Dendritic cell treated with granulocyte-macrophage colony-stimulating factor and Interleukin-4, amounts not matched to agents 40 ng/mL and 50 ng/mL, for 4 days (primary cell): Measurements from ENCODE around the gene TTK.
"Not testable (repeated sequence)": the region's sequence is repeated elsewhere in the genome, so short reads cannot be mapped to it uniquely, and the experiment has no call there.

Source experiments
- H3K27ac Mint-ChIP-seq: one replicate; pipeline ENCODE4 v1.8.0; 2022; ENCODE audit warnings: mild to moderate bottlenecking, mixed read lengths
- H3K27me3 Mint-ChIP-seq: one replicate; pipeline ENCODE4 v1.8.0; 2022; ENCODE audit warnings: mild to moderate bottlenecking, mixed read lengths
- H3K36me3 Mint-ChIP-seq: one replicate; pipeline ENCODE4 v1.8.0; 2022; ENCODE audit warnings: low read depth, mixed read lengths
- H3K4me1 Mint-ChIP-seq: one replicate; pipeline ENCODE4 v1.8.0; 2022; ENCODE audit warnings: low read depth, mixed read lengths
- H3K4me3 Mint-ChIP-seq: one replicate; pipeline ENCODE4 v1.8.0; 2022; ENCODE audit warnings: mild to moderate bottlenecking, moderate library complexity, mixed read lengths
- H3K9me3 Mint-ChIP-seq: one replicate; pipeline ENCODE4 v1.8.0; 2022; ENCODE audit warnings: mixed read lengths
- intact Hi-C: fragments of 100-400 bp; cut with micrococcal nuclease; formaldehyde crosslinking; loops from one replicate; pipeline ENCODE4 v1.15.0; 2022

TTK gene

GRCh38 chr6:80003826-80004172 is 650 bp upstream of the TTK start:
- Mint-ChIP-seq H3K4me3 (peak overlapping the region; percentile 89), H3K4me1 (peaks cover 16% of the 10 kb centered on the region), H3K36me3 (no peaks in the 10 kb centered on the region), H3K9me3 (no peaks in the 10 kb centered on the region), H3K27ac (peak overlapping the region; percentile 88), H3K27me3 (peaks cover 2% of the 10 kb centered on the region)
- intact Hi-C loops = loop anchor here (2.0 to 10.0 kb wide), 2 partner anchors 103 to 229 kb away; partner anchors contain the start of gene BCKDHB

- Mint-ChIP-seq H3K4me3 (no peak overlapping the region), H3K27ac (no peak overlapping the region), H3K36me3 (no peaks in the 10 kb centered on the region), H3K4me1 (peaks cover 16% of the 10 kb centered on the region), H3K9me3 (no peaks in the 10 kb centered on the region), H3K27me3 (no peaks in the 10 kb centered on the region)
- intact Hi-C loops = loop anchor here (2.0 to 10.0 kb wide), 2 partner anchors 101 to 231 kb away; partner anchors contain the start of gene BCKDHB
These were observed 957 bp downstream of the TTK start for GRCh38 chr6:80005406-80005805.

GRCh38 chr6:80006541-80006940 is 2.1 kb downstream of the TTK start:
- no peak overlapping the region for H3K27ac Mint-ChIP-seq
- intact Hi-C loops = loop anchor here (10.0 kb wide), 1 partner anchor 232 kb away; no protein-coding TSS in a partner anchor
- H3K9me3 Mint-ChIP-seq = no peaks in the 10 kb centered on the region
- H3K27me3 Mint-ChIP-seq = no peaks in the 10 kb centered on the region
- no peak overlapping the region for H3K4me3 Mint-ChIP-seq
- no peaks in the 10 kb centered on the region for H3K36me3 Mint-ChIP-seq
- H3K4me1 Mint-ChIP-seq = peaks cover 16% of the 10 kb centered on the region

GRCh38 chr6:80009531-80009930 is 5.1 kb downstream of the TTK start:
- no peaks in the 10 kb centered on the region for H3K27me3 Mint-ChIP-seq
- H3K4me3 Mint-ChIP-seq = no peak overlapping the region
- peaks cover 6% of the 10 kb centered on the region for H3K4me1 Mint-ChIP-seq
- H3K9me3 Mint-ChIP-seq = no peaks in the 10 kb centered on the region
- H3K36me3 Mint-ChIP-seq = no peaks in the 10 kb centered on the region
- intact Hi-C loops = loop anchor here (10.0 kb wide), 1 partner anchor 235 kb away; no protein-coding TSS in a partner anchor
- no peak overlapping the region for H3K27ac Mint-ChIP-seq

- Mint-ChIP-seq H3K27me3 (no peaks in the 10 kb centered on the region), H3K4me1 (no peaks in the 10 kb centered on the region), H3K36me3 (no peaks in the 10 kb centered on the region), H3K4me3 (no peak overlapping the region), H3K27ac (no peak overlapping the region), H3K9me3 (no peaks in the 10 kb centered on the region)
- intact Hi-C loops = no loop called here
These were observed 5.8 kb downstream of the TTK start for GRCh38 chr6:80010288-80010687.

- H3K4me3 Mint-ChIP-seq = no peak overlapping the region
- H3K4me1 Mint-ChIP-seq = no peaks in the 10 kb centered on the region
- no peaks in the 10 kb centered on the region for H3K36me3 Mint-ChIP-seq
- no peaks in the 10 kb centered on the region for H3K9me3 Mint-ChIP-seq
- intact Hi-C loops = no loop called here
- H3K27me3 Mint-ChIP-seq = no peaks in the 10 kb centered on the region
- H3K27ac Mint-ChIP-seq = no peak overlapping the region
These were observed 11.5 kb downstream of the TTK start for GRCh38 chr6:80015839-80016435.

GRCh38 chr6:80020381-80021120 is 16.1 kb downstream of the TTK start:
- H3K9me3 Mint-ChIP-seq = no peaks in the 10 kb centered on the region
- intact Hi-C loops = no loop called here
- H3K4me1 Mint-ChIP-seq = peaks cover 12% of the 10 kb centered on the region
- no peak overlapping the region for H3K4me3 Mint-ChIP-seq
- no peak overlapping the region for H3K27ac Mint-ChIP-seq
- H3K36me3 Mint-ChIP-seq = no peaks in the 10 kb centered on the region
- H3K27me3 Mint-ChIP-seq = no peaks in the 10 kb centered on the region

GRCh38 chr6:80021131-80021530 is 16.7 kb downstream of the TTK start:
- intact Hi-C loops = no loop called here
- no peak overlapping the region for H3K27ac Mint-ChIP-seq
- peaks cover 12% of the 10 kb centered on the region for H3K4me1 Mint-ChIP-seq
- no peaks in the 10 kb centered on the region for H3K36me3 Mint-ChIP-seq
- H3K27me3 Mint-ChIP-seq = no peaks in the 10 kb centered on the region
- H3K4me3 Mint-ChIP-seq = no peak overlapping the region
- H3K9me3 Mint-ChIP-seq = no peaks in the 10 kb centered on the region

- no peak overlapping the region for H3K4me3 Mint-ChIP-seq
- no peaks in the 10 kb centered on the region for H3K36me3 Mint-ChIP-seq
- no peak overlapping the region for H3K27ac Mint-ChIP-seq
- intact Hi-C loops = no loop called here
- peaks cover 13% of the 10 kb centered on the region for H3K4me1 Mint-ChIP-seq
- H3K27me3 Mint-ChIP-seq = no peaks in the 10 kb centered on the region
- no peaks in the 10 kb centered on the region for H3K9me3 Mint-ChIP-seq
These were observed 17.1 kb downstream of the TTK start for GRCh38 chr6:80021591-80021990.

- no peaks in the 10 kb centered on the region for H3K9me3 Mint-ChIP-seq
- H3K36me3 Mint-ChIP-seq = no peaks in the 10 kb centered on the region
- no peak overlapping the region for H3K4me3 Mint-ChIP-seq
- H3K27me3 Mint-ChIP-seq = no peaks in the 10 kb centered on the region
- H3K4me1 Mint-ChIP-seq = peaks cover 18% of the 10 kb centered on the region
- no peak overlapping the region for H3K27ac Mint-ChIP-seq
- intact Hi-C loops = no loop called here
These were observed 18.4 kb downstream of the TTK start for GRCh38 chr6:80022803-80023202.

- Mint-ChIP-seq H3K27ac (no peak overlapping the region), H3K27me3 (no peaks in the 10 kb centered on the region), H3K4me1 (peaks cover 42% of the 10 kb centered on the region), H3K36me3 (peaks cover 13% of the 10 kb centered on the region), H3K9me3 (no peaks in the 10 kb centered on the region), H3K4me3 (no peak overlapping the region)
- intact Hi-C loops = no loop called here
These were observed 24.1 kb downstream of the TTK start for GRCh38 chr6:80028589-80028988.

- peak overlapping the region; percentile 71 for H3K27ac Mint-ChIP-seq
- H3K27me3 Mint-ChIP-seq = no peaks in the 10 kb centered on the region
- peaks cover 13% of the 10 kb centered on the region for H3K36me3 Mint-ChIP-seq
- H3K9me3 Mint-ChIP-seq = no peaks in the 10 kb centered on the region
- no peak overlapping the region for H3K4me3 Mint-ChIP-seq
- intact Hi-C loops = no loop called here
- peaks cover 38% of the 10 kb centered on the region for H3K4me1 Mint-ChIP-seq
These were observed 25.0 kb downstream of the TTK start for GRCh38 chr6:80029470-80029869.

GRCh38 chr6:80048220-80048619 is 43.8 kb downstream of the TTK start:
- H3K27me3 Mint-ChIP-seq, H3K27ac Mint-ChIP-seq, H3K4me3 Mint-ChIP-seq, H3K4me1 Mint-ChIP-seq, intact Hi-C loops, H3K36me3 Mint-ChIP-seq: not testable (repeated sequence)
- H3K9me3 Mint-ChIP-seq = peaks cover 27% of the 10 kb centered on the region

- Mint-ChIP-seq H3K27me3 (no peaks in the 10 kb centered on the region), H3K9me3 (peaks cover 2% of the 10 kb centered on the region), H3K36me3 (no peaks in the 10 kb centered on the region), H3K4me1 (no peaks in the 10 kb centered on the region), H3K27ac (no peak overlapping the region), H3K4me3 (no peak overlapping the region)
- intact Hi-C loops = no loop called here
These were observed 56.3 kb downstream of the TTK start for GRCh38 chr6:80060774-80061173.

GRCh38 chr6:80068146-80068545 is 63.7 kb downstream of the TTK start:
- H3K36me3 Mint-ChIP-seq, intact Hi-C loops, H3K27me3 Mint-ChIP-seq, H3K4me3 Mint-ChIP-seq, H3K9me3 Mint-ChIP-seq, H3K4me1 Mint-ChIP-seq, H3K27ac Mint-ChIP-seq: not testable (repeated sequence)
